GM20000 (cell line): ENCODE results near the gene FYB1.
"Not testable (repeated sequence)": the region's sequence is repeated elsewhere in the genome, so short reads cannot be mapped to it uniquely, and the experiment has no call there.

Source experiments
- DNase-seq: peaks from one replicate; pipeline ENCODE4 v3.0.0; 2012; ENCODE audit warnings: low spot score
- TF ChIP-seq, protein P1 (sequence below): IDR thresholded peaks from 2 replicates; pipeline ENCODE4 v1.5.1; 2012; ENCODE audit warnings: mild to moderate bottlenecking, control low read depth; ENCODE audit errors: extremely low read depth, missing control alignments

FYB1 gene

DNA sequence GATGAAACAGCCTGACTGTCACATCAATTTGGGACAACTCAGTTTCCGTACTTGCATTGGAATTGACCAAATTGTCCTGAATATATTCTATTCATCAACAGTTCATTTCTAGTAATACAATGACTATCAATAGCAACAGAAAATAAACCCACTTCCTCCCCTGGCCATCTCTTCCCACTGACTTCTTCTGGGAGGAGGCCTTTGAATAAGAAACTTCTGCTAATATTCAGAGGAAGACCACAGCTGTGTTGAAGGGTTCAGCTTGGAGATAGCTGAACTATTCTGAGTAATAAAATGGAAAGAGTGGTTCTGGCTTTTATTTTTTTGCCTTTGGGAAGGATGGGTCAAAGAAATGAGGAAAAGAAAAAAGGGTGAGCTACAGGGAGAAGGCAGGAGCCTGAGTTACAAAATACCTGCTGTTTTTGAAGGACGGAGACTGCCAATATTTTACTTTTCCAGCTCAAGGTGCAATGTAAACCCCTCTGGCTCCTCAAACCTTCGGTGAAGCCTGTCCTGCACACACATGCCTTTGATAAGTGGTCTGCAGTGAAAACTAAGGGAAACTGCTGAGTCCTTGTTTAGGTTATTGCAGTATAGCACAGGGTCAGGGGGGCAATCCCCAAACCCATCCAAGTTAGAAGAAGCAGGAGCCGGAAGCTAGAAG, 29.9 kb downstream of the FYB1 start:
- TF ChIP-seq, protein P1, sequence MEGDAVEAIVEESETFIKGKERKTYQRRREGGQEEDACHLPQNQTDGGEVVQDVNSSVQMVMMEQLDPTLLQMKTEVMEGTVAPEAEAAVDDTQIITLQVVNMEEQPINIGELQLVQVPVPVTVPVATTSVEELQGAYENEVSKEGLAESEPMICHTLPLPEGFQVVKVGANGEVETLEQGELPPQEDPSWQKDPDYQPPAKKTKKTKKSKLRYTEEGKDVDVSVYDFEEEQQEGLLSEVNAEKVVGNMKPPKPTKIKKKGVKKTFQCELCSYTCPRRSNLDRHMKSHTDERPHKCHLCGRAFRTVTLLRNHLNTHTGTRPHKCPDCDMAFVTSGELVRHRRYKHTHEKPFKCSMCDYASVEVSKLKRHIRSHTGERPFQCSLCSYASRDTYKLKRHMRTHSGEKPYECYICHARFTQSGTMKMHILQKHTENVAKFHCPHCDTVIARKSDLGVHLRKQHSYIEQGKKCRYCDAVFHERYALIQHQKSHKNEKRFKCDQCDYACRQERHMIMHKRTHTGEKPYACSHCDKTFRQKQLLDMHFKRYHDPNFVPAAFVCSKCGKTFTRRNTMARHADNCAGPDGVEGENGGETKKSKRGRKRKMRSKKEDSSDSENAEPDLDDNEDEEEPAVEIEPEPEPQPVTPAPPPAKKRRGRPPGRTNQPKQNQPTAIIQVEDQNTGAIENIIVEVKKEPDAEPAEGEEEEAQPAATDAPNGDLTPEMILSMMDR = no peak
- DNase-seq = no peak

- DNase-seq = no peak
- TF ChIP-seq, protein P1 = no peak
These were observed 31.3 kb downstream of the FYB1 start for GRCh38 chr5:39187831-39188731.

GRCh38 chr5:39186722-39187539, 32.4 kb downstream of the FYB1 start:
- DNase-seq = no peak
- TF ChIP-seq, protein P1 = no peak

GRCh38 chr5:39186289-39186688, 33.1 kb downstream of the FYB1 start:
- TF ChIP-seq, protein P1 = no peak

GRCh38 chr5:39185761-39186160, 33.6 kb downstream of the FYB1 start:
- TF ChIP-seq, protein P1 = no peak
- DNase-seq = no peak

More at GRCh38 chr5:39186289-39186688, 33.1 kb downstream of the FYB1 start:
- no peak for DNase-seq

DNA sequence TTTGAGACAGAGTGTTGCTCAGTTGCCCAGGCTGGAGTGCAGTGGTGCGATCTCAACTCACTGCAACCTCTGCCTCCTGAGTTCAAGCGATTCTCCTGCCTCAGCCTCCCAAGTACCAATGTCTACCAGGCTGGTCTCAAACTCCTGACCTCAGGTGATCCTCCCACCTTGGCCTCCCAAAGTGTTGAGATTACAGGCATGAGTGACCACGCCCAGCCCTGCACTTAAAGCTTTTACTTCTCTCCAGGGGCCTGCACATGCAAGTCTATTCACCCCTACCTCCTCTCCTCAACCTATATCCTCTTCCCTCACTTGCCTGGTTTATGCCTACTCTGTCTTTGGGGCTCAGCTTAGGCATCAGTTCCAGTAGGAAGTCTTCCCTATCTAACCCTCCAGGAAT, 39.8 kb downstream of the FYB1 start:
- DNase-seq = not testable (repeated sequence)

DNA sequence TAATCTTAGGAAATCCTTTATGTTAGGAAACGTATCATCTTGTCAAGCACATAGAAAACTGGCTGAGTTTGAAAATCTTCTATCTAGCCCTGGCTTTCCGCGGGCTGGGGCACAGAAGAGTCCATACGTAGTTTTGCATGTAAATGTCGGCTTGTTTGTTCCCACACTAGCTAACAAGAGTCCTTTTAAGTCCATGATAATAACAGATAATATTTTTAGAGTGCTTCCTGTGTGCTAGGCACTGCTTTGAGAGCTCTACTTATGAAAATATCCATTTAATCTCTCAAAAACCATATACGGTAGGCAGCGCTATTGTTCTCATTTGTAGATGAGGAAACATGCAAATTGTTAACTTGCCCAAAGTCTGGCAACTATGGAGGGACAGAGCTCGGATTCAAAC, 40.5 kb downstream of the FYB1 start:
- DNase-seq = no peak
- TF ChIP-seq, protein P1 = no peak
